Measurements from ENCODE around the gene ACADVL. TPM values are rescaled to one million over a fixed set of nuclear protein-coding genes. Genes with fewer than 3 reads are reported as not detected.

Gene ACADVL
- total RNA-seq, 6 experiments from 2014 or later = 378 to 463 (median 405) TPM

GRCh38 chr17:7236808-7237207 lies 17.1 kb downstream of the ACADVL start:
- DNase-seq = no peak
- Mint-ChIP-seq H3K4me1 (ENCODE audit: low read depth) (peaks cover 72% of the 10 kb centered on the region), H3K36me3 (ENCODE audit: low read depth) (peaks cover 65% of the 10 kb centered on the region), H3K27me3 (ENCODE audit: insufficient read depth) (peaks cover 10% of the 10 kb centered on the region), H3K4me3 (peak overlapping the region; percentile 93), H3K9me3 (no peaks in the 10 kb centered on the region), H3K27ac (peak overlapping the region; percentile 85)
- TF ChIP-seq CTCF (IDR thresholded peaks at IDR 0.05) = no peak

- no peak for TF ChIP-seq CTCF (IDR thresholded peaks at IDR 0.05)
- Mint-ChIP-seq H3K9me3 (no peaks in the 10 kb centered on the region), H3K27me3 (ENCODE audit: insufficient read depth) (peaks cover 12% of the 10 kb centered on the region), H3K4me3 (peak overlapping the region; percentile 93), H3K36me3 (ENCODE audit: low read depth) (peaks cover 60% of the 10 kb centered on the region), H3K27ac (peak overlapping the region; percentile 85), H3K4me1 (ENCODE audit: low read depth) (peaks cover 68% of the 10 kb centered on the region)
- DNase-seq = no peak
Measured at GRCh38 chr17:7237266-7237760, 17.6 kb downstream of the ACADVL start.

- Mint-ChIP-seq H3K4me3 (peak overlapping the region; percentile 93), H3K4me1 (ENCODE audit: low read depth) (peaks cover 64% of the 10 kb centered on the region), H3K36me3 (ENCODE audit: low read depth) (peaks cover 58% of the 10 kb centered on the region), H3K27ac (peak overlapping the region; percentile 85), H3K9me3 (no peaks in the 10 kb centered on the region), H3K27me3 (ENCODE audit: insufficient read depth) (peaks cover 12% of the 10 kb centered on the region)
- TF ChIP-seq CTCF (IDR thresholded peaks at IDR 0.05) = no peak
- no peak for DNase-seq
Measured at GRCh38 chr17:7237761-7238419, 18.2 kb downstream of the ACADVL start.

- Mint-ChIP-seq H3K4me1 (ENCODE audit: low read depth) (peaks cover 62% of the 10 kb centered on the region), H3K27me3 (ENCODE audit: insufficient read depth) (peaks cover 12% of the 10 kb centered on the region), H3K9me3 (no peaks in the 10 kb centered on the region), H3K36me3 (ENCODE audit: low read depth) (peaks cover 52% of the 10 kb centered on the region), H3K4me3 (peak overlapping the region; percentile 93), H3K27ac (peak overlapping the region; percentile 85)
- DNase-seq = no peak
- no peak for TF ChIP-seq CTCF (IDR thresholded peaks at IDR 0.05)
Measured at GRCh38 chr17:7238420-7239090, 18.8 kb downstream of the ACADVL start.

GRCh38 chr17:7239091-7240027 lies 19.6 kb downstream of the ACADVL start, which contains the start of gene PHF23:
PHF23 (minus strand) TSS chr17:7239457; CDS start chr17:7239279, 178 bp downstream.
- peaks cover 11% of the 10 kb centered on the region for H3K27me3 Mint-ChIP-seq (ENCODE audit: insufficient read depth)
- H3K4me3 Mint-ChIP-seq = peak within 1 kb of the TSS; percentile 93
- peak; percentile 35; the same call in 1 of the 2 replicates for TF ChIP-seq CTCF (IDR thresholded peaks at IDR 0.05)
- H3K4me1 Mint-ChIP-seq (ENCODE audit: low read depth) = peaks cover 62% of the 10 kb centered on the region
- peak; percentile 99 for DNase-seq
- peak within 1 kb of the TSS; percentile 94 for H3K27ac Mint-ChIP-seq
- H3K36me3 Mint-ChIP-seq (ENCODE audit: low read depth) = peaks cover 52% of the 10 kb centered on the region
- H3K9me3 Mint-ChIP-seq = no peaks in the 10 kb centered on the region

Data from HFFc6 (cell line).